NT2/D1 (cell line): Measurements from ENCODE around the gene ADAMTSL2.

Source experiments
- YY1 ChIP-seq: IDR thresholded peaks from 2 replicates; pipeline ENCODE4 v1.6.1; 2011; ENCODE audit not compliant: insufficient read length, insufficient read depth
- ZNF274 ChIP-seq: IDR thresholded peaks from 2 replicates; pipeline ENCODE4 v1.6.1; 2011; ENCODE audit warnings: mild to moderate bottlenecking, low read depth, low read length

GRCh38 chr9:133524146-133524545, 10.4 kb upstream of the ADAMTSL2 start:
- TF ChIP-seq YY1 (no peak), ZNF274 (no peak)
